ENCODE measurements around the gene MEIS2. TPM values are rescaled to one million over a fixed set of nuclear protein-coding genes. Genes with fewer than 3 reads are reported as not detected.
A peak's percentile ranks its signal among the peaks of the same experiment; 100 is the strongest.

MEIS2 gene
- total and polyA plus RNA-seq, 12 donors, result 21.1 to 64.5 (median 48.5) TPM

- Histone ChIP-seq H3K4me3 (no peak overlapping the region), H3K36me3 (no peaks in the 10 kb centered on the region), H3K27ac (no peak overlapping the region), H3K9me3 (no peaks in the 10 kb centered on the region), H3K4me1 (peaks cover 0 to 3% (median 0%) of the 10 kb centered on the region in 9 donors), H3K27me3 (peaks cover 0 to 3% (median 0%) of the 10 kb centered on the region in 7 donors)
- 82 to 97% methylated on average over 2 of the region's 2 CpGs for WGBS, 2 donors
- intact Hi-C loops (cut with DNase I), result loop anchor here in 8 of 10 donors (10.0 kb wide), 4 partner anchors 252 to 1622 kb away; no protein-coding TSS in a partner anchor
- no peak for TF ChIP-seq CTCF (IDR thresholded peaks at IDR 0.05)
- DNase-seq (no peak), ATAC-seq (no peak)
Observed at GRCh38 chr15:37136666-37137065, 36.3 kb upstream of the MEIS2 start.

GRCh38 chr15:37135225-37135624 is 34.9 kb upstream of the MEIS2 start:
- 68 to 76% methylated on average over 1 of the region's 1 CpG for WGBS, 2 donors
- peak in 1 of 8 donors; percentile 34 for ATAC-seq

GRCh38 chr15:37134699-37135131 is 34.4 kb upstream of the MEIS2 start:
- H3K27me3 ChIP-seq, result peaks cover 0 to 3% (median 0%) of the 10 kb centered on the region in 7 donors
- intact Hi-C loops (cut with DNase I), result loop anchor here in 8 of 10 donors (2.0 to 10.0 kb wide), 5 partner anchors 250 to 1620 kb away; no protein-coding TSS in a partner anchor
- TF ChIP-seq CTCF (IDR thresholded peaks at IDR 0.05), result peak; percentile 7 to 80 (median 68)
- no peak overlapping the region for H3K4me3 ChIP-seq
- DNase-seq (no peak), ATAC-seq (peak in 2 of 8 donors; percentile 65 to 71)
- H3K9me3 ChIP-seq, result no peaks in the 10 kb centered on the region
- no peaks in the 10 kb centered on the region for H3K36me3 ChIP-seq
- H3K27ac ChIP-seq, result no peak overlapping the region
- WGBS, 2 donors, result 39 to 54% methylated on average over 3 of the region's 3 CpGs
- peaks cover 0 to 5% (median 0%) of the 10 kb centered on the region in 9 donors for H3K4me1 ChIP-seq

More at GRCh38 chr15:37135225-37135624, 34.9 kb upstream of the MEIS2 start:
- H3K27ac ChIP-seq, result no peak overlapping the region
- H3K36me3 ChIP-seq, result no peaks in the 10 kb centered on the region
- no peaks in the 10 kb centered on the region for H3K9me3 ChIP-seq
- H3K27me3 ChIP-seq, result peaks cover 0 to 3% (median 0%) of the 10 kb centered on the region in 7 donors
- DNase-seq, result no peak
- no peak overlapping the region for H3K4me3 ChIP-seq
- no peak for TF ChIP-seq CTCF (IDR thresholded peaks at IDR 0.05)
- intact Hi-C loops (cut with DNase I), result loop anchor here in 8 of 10 donors (2.0 to 10.0 kb wide), 5 partner anchors 250 to 1620 kb away; no protein-coding TSS in a partner anchor
- peaks cover 0 to 5% (median 0%) of the 10 kb centered on the region in 9 donors for H3K4me1 ChIP-seq

- DNase-seq (no peak), ATAC-seq (no peak)
- Histone ChIP-seq H3K36me3 (no peaks in the 10 kb centered on the region), H3K4me3 (no peak overlapping the region), H3K9me3 (no peaks in the 10 kb centered on the region), H3K27me3 (peaks cover 0 to under 1% (median 0%) of the 10 kb centered on the region in 7 donors), H3K27ac (no peak overlapping the region), H3K4me1 (peaks cover 0 to 5% (median 0%) of the 10 kb centered on the region in 9 donors)
- no peak for TF ChIP-seq CTCF (IDR thresholded peaks at IDR 0.05)
- intact Hi-C loops (cut with DNase I), result loop anchor here in 8 of 10 donors (2.0 to 10.0 kb wide), 5 partner anchors 249 to 1619 kb away; no protein-coding TSS in a partner anchor
- 82 to 93% methylated on average over 1 of the region's 1 CpG for WGBS, 2 donors
Observed at GRCh38 chr15:37134244-37134643, 33.9 kb upstream of the MEIS2 start.

Measured in heart right ventricle (tissue), 16 donors.